Prostate gland (tissue), 2 donors: Measurements from ENCODE around the gene R3HDM2. TPM values are rescaled to one million over a fixed set of nuclear protein-coding genes. Genes with fewer than 3 reads are reported as not detected.
"Not testable (repeated sequence)": the region's sequence is repeated elsewhere in the genome, so short reads cannot be mapped to it uniquely, and the experiment has no call there.

Source experiments
- DNase-seq: peaks from one replicate; pipeline ENCODE4 v3.0.0-alpha.2; 2019; ENCODE audit warnings: low spot score
- H3K27ac ChIP-seq, 2 donors: fragments of 200-600 bp; sonication (generic); 2 replicates each; pipeline ENCODE4 v1.5.1; 2017 to 2019
- H3K27me3 ChIP-seq: fragments of 200-600 bp; sonication (generic); replicated peaks from 2 replicates; pipeline ENCODE4 v1.5.1; 2019; ENCODE audit not compliant: insufficient read depth
- H3K36me3 ChIP-seq, 2 donors: fragments of 200-600 bp; sonication (generic); 1 replicate in 1 of 2; 2 replicates in 1 of 2; pipeline versions ENCODE4 v1.5.1 to v1.8.1; 2017 to 2019
- H3K4me1 ChIP-seq: fragments of 200-600 bp; sonication (generic); replicated peaks from 2 replicates; pipeline ENCODE4 v1.5.1; 2019
- H3K4me3 ChIP-seq, 2 donors: fragments of 200-600 bp; sonication (generic); 2 replicates each; pipeline ENCODE4 v1.5.1; 2017 to 2019
- H3K9me3 ChIP-seq: fragments of 200-600 bp; sonication (generic); 2 replicates; pipeline ENCODE4 v1.5.1; 2017
- CTCF ChIP-seq, 4 experiments: fragments of 200-600 bp in 2 of 4; fragments of 450-650 bp in 2 of 4; sonication (generic) in 2 of 4; IDR thresholded peaks; 1 replicate in 3 of 4; 2 replicates in 1 of 4; pipeline ENCODE4 v1.5.1; 2016 to 2019; ENCODE audit warnings: antibody characterized with exemption in 4 of 4, mild to moderate bottlenecking in 2 of 4, moderate library complexity in 2 of 4
- POLR2A ChIP-seq: fragments of 450-650 bp; IDR thresholded peaks from one replicate; pipeline ENCODE4 v1.6.1; 2016; ENCODE audit warnings: antibody characterized with exemption, mild to moderate bottlenecking
- POLR2AphosphoS5 ChIP-seq: sonication (generic); formaldehyde crosslinking; IDR thresholded peaks from one replicate; pipeline ENCODE4 v1.6.1; 2017; ENCODE audit warnings: antibody characterized with exemption
- WGBS: methylation state at CpG from one replicate; pipeline ENCODE4 v1.1.5; 2018; 5-methylcytosine and 5-hydroxymethylcytosine counted together
- intact Hi-C: fragments of 100-400 bp; cut with DNase I; formaldehyde crosslinking; loops from one replicate; pipeline ENCODE4 v1.14.2; 2022
- total RNA-seq, 2 donors: library from RNA; depleted of rRNA; stranded (reverse); fragments of >200 nt; gene quantifications; one replicate each; pipeline ENCODE4 v1.1.0, GENCODE V29; 2016

R3HDM2 gene
- total RNA-seq, 2 donors from 2014 or later, result 38.7 to 80.9 TPM

- Histone ChIP-seq H3K27me3 (no peaks in the 10 kb centered on the region), H3K4me3 (no peak overlapping the region), H3K27ac (no peak overlapping the region), H3K9me3 (no peaks in the 10 kb centered on the region), H3K36me3 (no peaks in the 10 kb centered on the region), H3K4me1 (no peaks in the 10 kb centered on the region)
- DNase-seq, result no peak
- 97% methylated on average over 2 of the region's 2 CpGs for WGBS
- intact Hi-C loops, result no loop called here
- TF ChIP-seq POLR2AphosphoS5 (no peak), CTCF (IDR thresholded peaks at IDR 0.05) (no peak), POLR2A (no peak)
These were observed 11.3 kb downstream of the R3HDM2 start for GRCh38 chr12:57419495-57419894.

GRCh38 chr12:57418255-57418654 is 12.6 kb downstream of the R3HDM2 start:
- Histone ChIP-seq H3K36me3 (no peaks in the 10 kb centered on the region), H3K4me1 (no peaks in the 10 kb centered on the region), H3K27me3 (no peaks in the 10 kb centered on the region), H3K27ac (no peak overlapping the region), H3K4me3 (no peak overlapping the region), H3K9me3 (no peaks in the 10 kb centered on the region)
- DNase-seq, result no peak
- intact Hi-C loops, result no loop called here
- 88% methylated on average over 9 of the region's 9 CpGs for WGBS
- TF ChIP-seq POLR2A (no peak), POLR2AphosphoS5 (no peak), CTCF (IDR thresholded peaks at IDR 0.05) (no peak)

GRCh38 chr12:57416039-57416996 is 14.5 kb downstream of the R3HDM2 start:
- Histone ChIP-seq H3K27me3 (no peaks in the 10 kb centered on the region), H3K9me3 (no peaks in the 10 kb centered on the region), H3K4me3 (no peak overlapping the region), H3K27ac (no peak overlapping the region), H3K4me1 (no peaks in the 10 kb centered on the region), H3K36me3 (no peaks in the 10 kb centered on the region)
- DNase-seq, result no peak
- no peak for TF ChIP-seq POLR2AphosphoS5
- TF ChIP-seq POLR2A, result no peak
- TF ChIP-seq CTCF (IDR thresholded peaks at IDR 0.05), result no peak
- 94% methylated on average over 8 of the region's 8 CpGs for WGBS
- intact Hi-C loops, result no loop called here

- no peaks in the 10 kb centered on the region for H3K4me1 ChIP-seq
- H3K9me3 ChIP-seq, result no peaks in the 10 kb centered on the region
- no peaks in the 10 kb centered on the region for H3K27me3 ChIP-seq
- no peaks in the 10 kb centered on the region for H3K36me3 ChIP-seq
- no peak overlapping the region for H3K4me3 ChIP-seq
- no peak for DNase-seq
- H3K27ac ChIP-seq, result no peak overlapping the region
- TF ChIP-seq CTCF (IDR thresholded peaks at IDR 0.05) (no peak), POLR2AphosphoS5 (no peak), POLR2A (no peak)
- 90% methylated on average over 2 of the region's 2 CpGs for WGBS
- intact Hi-C loops, result no loop called here
These were observed 15.8 kb downstream of the R3HDM2 start for GRCh38 chr12:57415088-57415487.

- H3K36me3 ChIP-seq, intact Hi-C loops, H3K4me3 ChIP-seq, DNase-seq, H3K27me3 ChIP-seq, H3K27ac ChIP-seq, H3K4me1 ChIP-seq, H3K9me3 ChIP-seq: not testable (repeated sequence)
- WGBS, result 89% methylated on average over 6 of the region's 6 CpGs
These were observed 16.7 kb downstream of the R3HDM2 start for GRCh38 chr12:57414160-57414559.
